Measurements from ENCODE around the gene CORO1C.

CORO1C gene

DNA sequence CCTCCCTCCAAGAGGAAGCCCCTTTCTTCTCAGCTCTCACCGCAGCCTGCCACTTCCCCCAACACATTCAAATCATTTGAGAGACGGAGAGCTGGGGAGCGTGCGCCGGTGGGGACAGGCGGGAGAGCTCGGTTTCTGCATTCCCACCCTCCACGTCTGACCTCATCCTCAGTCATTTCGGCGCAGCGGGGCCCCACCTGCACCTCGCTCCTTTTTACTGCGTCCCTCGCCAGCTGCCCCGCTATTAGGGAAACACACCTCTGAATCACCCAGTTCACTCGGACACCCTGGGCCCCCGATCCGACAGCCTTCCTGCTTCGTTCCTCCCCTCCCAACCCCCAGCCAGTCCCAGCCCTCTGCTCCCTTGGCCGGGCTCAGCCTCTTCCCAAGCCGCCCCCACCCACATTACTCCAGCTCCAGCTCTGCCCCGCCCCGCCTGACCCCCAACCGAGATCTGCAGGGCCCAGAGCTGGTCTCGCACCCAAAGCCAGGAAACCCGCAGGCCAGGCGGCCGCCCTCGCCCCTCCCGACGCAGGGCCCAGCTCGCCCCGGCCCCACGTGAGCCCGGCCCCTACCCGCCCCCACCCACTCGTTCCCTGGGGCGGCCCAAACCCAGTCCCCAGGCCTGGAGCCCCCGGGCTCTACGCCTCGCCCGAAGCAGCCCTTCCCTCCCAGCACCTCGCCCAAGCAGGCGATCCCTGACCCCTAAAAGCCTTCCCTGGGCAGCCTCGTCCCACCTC lies 783 bp downstream of the CORO1C start:
- no peak overlapping the region for H2AFZ ChIP-seq (ENCODE audit: low read depth, low read length)
- H3K27ac ChIP-seq (ENCODE audit: low read length), result peak overlapping the region; percentile 47
- TF ChIP-seq CTCF (IDR thresholded peaks at IDR 0.05; ENCODE audit: low read depth, low read length), result no peak
- TF ChIP-seq EZH2phosphoT487 (IDR thresholded peaks at IDR 0.05; ENCODE audit: low read depth), result no peak

DNA sequence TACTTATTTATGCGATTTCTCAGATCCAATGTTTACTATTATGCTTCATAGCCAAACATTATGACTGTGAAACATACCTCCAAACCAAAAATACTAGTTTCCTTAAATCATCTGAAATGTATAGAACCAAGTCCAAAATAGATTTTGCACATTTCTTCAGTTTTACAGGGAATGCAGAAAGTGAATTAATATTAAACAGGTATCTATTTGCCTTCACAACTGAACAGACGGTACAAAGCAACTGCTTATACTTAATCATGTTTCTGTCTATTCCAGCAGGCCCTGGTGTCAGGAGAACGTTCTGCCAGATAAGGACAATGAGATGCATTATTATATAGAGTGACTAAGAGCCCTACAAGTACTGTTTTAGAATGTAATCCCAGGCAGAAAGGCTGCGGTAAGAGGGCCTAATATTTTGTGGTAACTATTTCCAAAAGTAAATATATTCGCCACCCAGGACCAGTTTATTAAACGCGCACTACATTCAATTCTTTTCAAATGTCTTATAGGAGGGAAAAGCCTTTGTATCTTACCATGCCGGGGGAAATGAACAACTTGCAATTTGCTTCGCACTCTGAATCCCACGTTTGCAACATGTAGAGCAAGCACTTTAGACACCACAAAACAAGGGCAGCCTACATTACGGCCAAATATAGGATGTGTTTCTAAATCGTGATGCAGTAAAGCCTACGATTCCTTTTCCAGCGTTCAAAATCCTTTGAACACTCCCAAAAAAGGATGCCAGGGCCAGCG lies 1.5 kb downstream of the CORO1C start:
- H3K4me3 ChIP-seq (ENCODE audit: low read length), result peak overlapping the region; percentile 87
- peak overlapping the region; percentile 89 for H3K4me2 ChIP-seq (ENCODE audit: low read length)
- peak overlapping the region; percentile 47; the same call in 1 of the 2 replicates for H3K27ac ChIP-seq (ENCODE audit: low read length)
- H3K9ac ChIP-seq (ENCODE audit: low read length), result peak overlapping the region; percentile 90
- peaks cover 59% of the 10 kb centered on the region for H3K79me2 ChIP-seq (ENCODE audit: low read length)
- H3K4me1 ChIP-seq (ENCODE audit: low read length), result peaks cover 34% of the 10 kb centered on the region
- H3K27me3 ChIP-seq (ENCODE audit: low read depth, low read length), result no peaks in the 10 kb centered on the region
- no peaks in the 10 kb centered on the region for H3K9me3 ChIP-seq (ENCODE audit: insufficient read depth, low read length)
- TF ChIP-seq EZH2phosphoT487 (IDR thresholded peaks at IDR 0.05; ENCODE audit: low read depth) (no peak), CTCF (IDR thresholded peaks at IDR 0.05; ENCODE audit: low read depth, low read length) (no peak)
- H4K20me1 ChIP-seq (ENCODE audit: insufficient read depth, low read length), result peaks cover 48% of the 10 kb centered on the region
- H2AFZ ChIP-seq (ENCODE audit: low read depth, low read length), result no peak overlapping the region
- no peaks in the 10 kb centered on the region for H3K36me3 ChIP-seq (replicated peaks; ENCODE audit: low read depth, low read length)

More for the DNA sequence above, 783 bp downstream of the CORO1C start:
- H3K4me2 ChIP-seq (ENCODE audit: low read length), result peak overlapping the region; percentile 89
- peaks cover 40% of the 10 kb centered on the region for H4K20me1 ChIP-seq (ENCODE audit: insufficient read depth, low read length)
- peaks cover 34% of the 10 kb centered on the region for H3K4me1 ChIP-seq (ENCODE audit: low read length)
- H3K9me3 ChIP-seq (ENCODE audit: insufficient read depth, low read length), result no peaks in the 10 kb centered on the region
- H3K9ac ChIP-seq (ENCODE audit: low read length), result peak overlapping the region; percentile 90
- no peaks in the 10 kb centered on the region for H3K36me3 ChIP-seq (replicated peaks; ENCODE audit: low read depth, low read length)
- no peaks in the 10 kb centered on the region for H3K27me3 ChIP-seq (ENCODE audit: low read depth, low read length)
- H3K79me2 ChIP-seq (ENCODE audit: low read length), result peaks cover 51% of the 10 kb centered on the region
- peak overlapping the region; percentile 87 for H3K4me3 ChIP-seq (ENCODE audit: low read length)

- peaks cover 55% of the 10 kb centered on the region for H4K20me1 ChIP-seq (ENCODE audit: insufficient read depth, low read length)
- H3K4me2 ChIP-seq (ENCODE audit: low read length), result peak overlapping the region; percentile 89
- TF ChIP-seq CTCF (IDR thresholded peaks at IDR 0.05; ENCODE audit: low read depth, low read length), result no peak
- TF ChIP-seq EZH2phosphoT487 (IDR thresholded peaks at IDR 0.05; ENCODE audit: low read depth), result no peak
- H3K4me1 ChIP-seq (ENCODE audit: low read length), result peaks cover 34% of the 10 kb centered on the region
- H3K9ac ChIP-seq (ENCODE audit: low read length), result no peak overlapping the region
- H2AFZ ChIP-seq (ENCODE audit: low read depth, low read length), result no peak overlapping the region
- H3K27me3 ChIP-seq (ENCODE audit: low read depth, low read length), result no peaks in the 10 kb centered on the region
- peaks cover 66% of the 10 kb centered on the region for H3K79me2 ChIP-seq (ENCODE audit: low read length)
- H3K36me3 ChIP-seq (replicated peaks; ENCODE audit: low read depth, low read length), result no peaks in the 10 kb centered on the region
- H3K9me3 ChIP-seq (ENCODE audit: insufficient read depth, low read length), result no peaks in the 10 kb centered on the region
- H3K4me3 ChIP-seq (ENCODE audit: low read length), result no peak overlapping the region
- no peak overlapping the region for H3K27ac ChIP-seq (ENCODE audit: low read length)
Observed at GRCh38 chr12:108728820-108729611, 2.3 kb downstream of the CORO1C start.
